GM12892 (cell line): ENCODE results near the gene MYOM1.

Experiments
- DNase-seq: peaks from one replicate; pipeline ENCODE4 v3.0.0; 2011; ENCODE audit not compliant: insufficient read length
- FAIRE-seq: peaks from 2 replicates; lab custom pipeline; 2011; peaks lifted over from hg19 to GRCh38; lab: Jason Lieb, UNC
- POLR2A ChIP-seq: IDR thresholded peaks from 2 replicates; pipeline ENCODE4 v1.6.1; 2011; ENCODE audit warnings: low read depth, low read length, control low read depth
- POLR2AphosphoS5 ChIP-seq: IDR thresholded peaks from 2 replicates; pipeline ENCODE4 v1.6.1; 2011; ENCODE audit warnings: low read depth, low read length, control low read depth
- TAF1 ChIP-seq: IDR thresholded peaks from 2 replicates; pipeline ENCODE4 v1.6.1; 2011; ENCODE audit warnings: low read depth, mild to moderate bottlenecking, control low read depth, low read length, borderline replicate concordance

Gene MYOM1

DNA sequence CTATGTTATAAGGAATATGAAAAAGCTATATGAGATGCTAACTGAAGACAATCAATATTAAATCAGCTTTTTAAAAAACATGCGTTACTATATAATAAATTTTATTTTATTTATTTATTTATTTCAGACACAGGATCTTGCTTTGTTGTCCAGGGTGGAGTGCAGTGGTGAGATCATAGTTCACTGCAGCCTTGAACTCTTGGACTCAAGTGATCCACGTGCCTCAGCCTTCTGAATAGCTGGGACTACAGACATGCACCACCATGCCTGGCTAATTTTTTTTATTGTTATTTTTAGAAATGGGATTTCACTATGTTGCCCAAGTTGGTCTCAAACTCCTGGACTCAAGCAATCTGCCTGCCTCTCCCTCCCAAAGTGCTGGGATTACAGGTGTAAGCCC is 89.4 kb downstream of the MYOM1 start:
- TF ChIP-seq POLR2A = no peak
- no peak for TF ChIP-seq POLR2AphosphoS5
- TF ChIP-seq TAF1 = no peak
- DNase-seq (no peak), FAIRE-seq (no peak)

DNA sequence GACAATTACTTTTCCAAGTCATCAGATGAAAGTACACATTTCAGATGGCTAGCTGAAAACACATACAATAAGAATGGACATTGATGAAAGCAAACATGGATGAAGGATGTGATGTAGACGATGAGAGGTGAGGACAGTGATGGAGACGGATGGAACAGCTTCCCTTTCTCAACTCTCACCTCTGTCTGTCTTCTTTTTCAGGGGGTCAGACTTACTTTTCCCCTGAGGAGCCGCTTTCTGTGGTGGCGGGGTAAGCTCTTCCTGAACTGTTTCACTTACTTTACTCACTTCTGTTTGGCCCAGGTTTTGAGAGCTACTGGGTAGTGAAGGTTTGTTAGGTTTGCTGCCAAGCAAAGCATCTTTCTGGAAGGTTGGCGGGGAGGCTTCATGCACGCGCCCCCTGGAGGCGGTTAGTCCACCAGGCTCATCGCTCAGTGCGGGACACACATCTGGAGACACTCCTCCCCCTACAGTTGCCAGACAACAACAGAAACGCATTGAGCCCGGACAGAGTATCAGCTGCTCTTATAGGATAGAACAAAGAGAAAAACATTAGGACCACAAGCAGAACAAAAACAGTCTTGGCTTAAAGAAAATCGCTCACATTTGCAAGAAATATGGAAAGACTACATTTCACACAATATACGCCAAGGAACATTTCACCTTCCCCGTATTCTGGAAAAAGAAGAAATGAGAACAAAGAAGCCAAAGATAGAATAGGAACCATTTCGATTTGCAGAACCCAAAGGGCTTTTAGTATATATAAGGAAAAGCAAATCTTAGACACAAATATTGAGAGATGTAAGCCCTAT is 90.5 kb downstream of the MYOM1 start:
- FAIRE-seq (peak; percentile 93), DNase-seq (peak; percentile 49)
- TF ChIP-seq POLR2A = no peak
- no peak for TF ChIP-seq POLR2AphosphoS5
- TF ChIP-seq TAF1 = no peak

DNA sequence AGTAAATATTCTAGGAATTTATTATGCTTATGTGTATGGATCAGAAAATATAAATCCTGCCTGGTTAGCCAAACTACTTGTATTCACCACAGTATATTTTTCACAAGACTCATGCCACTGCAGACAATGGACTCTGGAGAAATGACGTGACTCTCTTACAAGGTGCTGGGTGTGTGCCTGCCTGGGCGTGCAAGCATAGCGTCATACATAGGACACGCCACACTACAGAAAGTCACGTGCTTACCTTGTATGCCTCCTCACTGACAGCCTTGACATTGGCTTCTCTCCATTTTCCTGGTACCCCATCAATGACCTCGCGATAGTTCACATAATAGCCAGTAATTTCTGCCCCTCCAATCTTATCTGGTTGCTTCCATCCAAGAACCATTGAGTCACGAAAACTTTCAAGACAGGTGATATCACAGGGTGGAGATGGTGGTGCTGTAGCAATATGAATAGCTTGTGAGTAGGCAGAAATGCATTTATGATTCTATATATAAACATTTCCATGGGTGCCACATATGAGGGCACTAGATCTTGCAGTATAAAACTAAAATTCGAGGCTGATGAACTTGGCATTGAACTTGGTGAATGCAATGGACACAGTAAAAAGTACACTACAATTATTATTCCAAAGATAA is 93.2 kb downstream of the MYOM1 start:
- FAIRE-seq (no peak), DNase-seq (no peak)
- no peak for TF ChIP-seq POLR2AphosphoS5
- TF ChIP-seq TAF1 = no peak
- no peak for TF ChIP-seq POLR2A

DNA sequence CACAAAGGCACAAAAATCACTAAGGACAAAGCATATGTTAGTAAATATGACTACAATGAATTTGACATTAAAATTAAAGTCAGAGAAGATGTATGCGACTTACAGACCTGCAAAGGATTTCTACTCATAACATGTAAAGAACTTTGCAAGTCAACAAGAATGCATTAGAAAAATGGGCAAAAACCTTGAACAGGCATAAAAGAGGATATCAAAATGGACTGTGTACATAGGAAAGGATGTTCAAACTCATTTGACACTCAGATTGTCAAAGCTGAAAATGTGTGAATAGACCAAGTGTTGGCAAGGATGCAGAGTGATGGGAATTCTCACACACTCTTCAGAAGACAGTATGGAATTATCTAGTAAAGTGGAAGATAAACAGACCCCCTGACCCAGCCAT is 94.9 kb downstream of the MYOM1 start:
- DNase-seq (no peak), FAIRE-seq (no peak)
- TF ChIP-seq POLR2A (no peak), TAF1 (no peak), POLR2AphosphoS5 (no peak)

DNA sequence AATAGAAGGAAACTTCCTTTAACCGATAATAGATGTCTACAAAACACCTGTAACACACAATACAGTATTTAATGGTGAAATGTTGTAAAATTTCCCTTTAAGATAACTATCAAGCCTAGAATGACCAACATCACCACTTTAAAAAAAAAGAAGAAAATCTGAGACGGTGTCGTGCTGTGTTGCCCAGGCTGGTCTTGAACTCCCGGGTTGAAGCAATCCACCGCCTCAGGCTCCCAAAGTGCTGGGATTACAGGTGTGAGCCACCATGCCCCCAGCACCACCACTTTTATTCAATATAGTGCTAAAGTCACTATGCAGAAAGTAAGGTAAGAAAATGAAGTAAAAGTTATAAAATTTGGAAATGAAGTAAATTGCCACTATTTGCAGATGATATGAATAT is 96.9 kb downstream of the MYOM1 start:
- TF ChIP-seq POLR2AphosphoS5 (no peak), POLR2A (no peak), TAF1 (no peak)
- DNase-seq (no peak), FAIRE-seq (no peak)

DNA sequence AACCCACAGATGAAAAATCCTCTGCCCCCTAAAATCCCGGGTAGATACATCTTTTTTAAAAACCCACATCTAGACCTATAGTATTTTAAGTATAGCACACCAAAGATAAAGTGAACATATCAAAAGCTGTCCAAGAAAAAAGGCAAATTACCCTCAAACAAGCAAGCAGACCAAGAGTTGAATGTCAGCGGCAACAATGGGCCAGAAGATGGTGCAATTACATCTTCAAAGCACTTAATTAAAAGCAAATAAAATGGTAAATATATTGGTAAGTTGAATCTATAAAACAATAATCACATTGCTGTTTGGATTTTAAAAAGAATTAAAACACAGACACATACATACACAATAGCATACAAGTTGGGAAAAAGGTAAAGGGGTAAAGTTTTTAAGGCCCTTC is 98.5 kb downstream of the MYOM1 start:
- FAIRE-seq (no peak), DNase-seq (no peak)
- TF ChIP-seq POLR2AphosphoS5 (no peak), TAF1 (no peak), POLR2A (no peak)

DNA sequence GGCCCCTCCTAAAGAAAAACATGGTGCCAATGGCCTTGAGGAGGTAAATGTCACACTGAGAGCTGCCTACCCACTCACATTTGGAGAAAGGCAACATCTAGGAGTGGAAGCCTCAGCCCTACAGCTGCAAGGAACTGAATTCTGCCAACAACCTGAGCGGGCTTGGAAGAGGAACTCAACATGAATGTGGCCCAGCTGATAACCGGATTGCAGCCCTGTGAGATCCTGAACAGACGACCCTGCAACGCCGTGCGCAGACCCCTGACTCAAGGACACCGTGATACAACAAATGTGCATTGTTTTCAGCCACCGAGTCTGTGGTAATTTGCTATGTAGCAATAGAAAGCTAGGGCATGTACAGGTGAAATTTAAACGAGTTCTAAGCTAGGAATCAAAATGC is 99.4 kb downstream of the MYOM1 start:
- no peak for DNase-seq
- FAIRE-seq = no peak
- no peak for TF ChIP-seq POLR2A
- no peak for TF ChIP-seq TAF1
- TF ChIP-seq POLR2AphosphoS5 = no peak

DNA sequence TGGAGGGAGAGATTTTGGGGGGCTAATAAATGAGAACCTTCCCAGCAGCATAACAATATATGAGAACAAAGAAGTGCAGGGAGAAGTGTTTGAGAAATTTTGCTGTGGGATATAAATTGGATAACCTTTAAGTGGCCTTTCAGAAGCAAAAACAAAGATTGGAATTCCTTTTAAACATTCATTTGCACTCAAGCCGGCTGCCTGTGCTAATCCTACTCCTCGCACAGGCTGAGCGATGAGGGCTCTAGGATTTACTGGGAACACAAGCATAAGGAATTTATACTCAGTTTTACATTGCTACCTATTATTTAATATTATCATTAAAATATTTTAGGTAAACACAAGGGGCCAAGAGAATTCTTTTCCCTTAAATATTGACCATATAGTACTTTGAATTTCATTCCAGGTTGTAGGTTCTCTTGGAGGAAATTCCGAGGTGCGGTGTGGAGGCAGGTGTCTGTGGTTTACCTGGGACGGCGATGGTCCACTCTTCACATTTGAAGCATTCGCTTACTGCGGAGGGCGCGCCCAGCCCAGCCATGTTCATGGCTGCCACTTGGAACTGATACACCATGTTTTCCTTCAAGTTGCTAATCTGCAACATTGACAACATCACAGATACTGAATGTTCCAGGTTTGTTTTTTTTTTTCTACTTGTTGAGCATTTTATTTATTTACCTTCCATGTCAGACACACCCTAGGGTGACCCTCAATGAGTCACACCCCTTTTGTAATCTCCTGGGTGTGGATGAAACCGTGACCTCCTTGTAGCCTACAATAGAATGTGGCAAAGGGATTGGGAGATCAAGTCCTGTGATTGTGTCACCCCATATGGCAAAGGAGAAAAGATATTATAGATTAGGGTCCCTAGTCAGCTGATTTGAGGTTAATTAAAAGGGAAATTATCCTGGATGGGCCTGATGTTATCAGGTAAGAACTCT is 100.1 kb downstream of the MYOM1 start:
- DNase-seq (no peak), FAIRE-seq (no peak)
- TF ChIP-seq TAF1 (no peak), POLR2A (no peak), POLR2AphosphoS5 (no peak)

DNA sequence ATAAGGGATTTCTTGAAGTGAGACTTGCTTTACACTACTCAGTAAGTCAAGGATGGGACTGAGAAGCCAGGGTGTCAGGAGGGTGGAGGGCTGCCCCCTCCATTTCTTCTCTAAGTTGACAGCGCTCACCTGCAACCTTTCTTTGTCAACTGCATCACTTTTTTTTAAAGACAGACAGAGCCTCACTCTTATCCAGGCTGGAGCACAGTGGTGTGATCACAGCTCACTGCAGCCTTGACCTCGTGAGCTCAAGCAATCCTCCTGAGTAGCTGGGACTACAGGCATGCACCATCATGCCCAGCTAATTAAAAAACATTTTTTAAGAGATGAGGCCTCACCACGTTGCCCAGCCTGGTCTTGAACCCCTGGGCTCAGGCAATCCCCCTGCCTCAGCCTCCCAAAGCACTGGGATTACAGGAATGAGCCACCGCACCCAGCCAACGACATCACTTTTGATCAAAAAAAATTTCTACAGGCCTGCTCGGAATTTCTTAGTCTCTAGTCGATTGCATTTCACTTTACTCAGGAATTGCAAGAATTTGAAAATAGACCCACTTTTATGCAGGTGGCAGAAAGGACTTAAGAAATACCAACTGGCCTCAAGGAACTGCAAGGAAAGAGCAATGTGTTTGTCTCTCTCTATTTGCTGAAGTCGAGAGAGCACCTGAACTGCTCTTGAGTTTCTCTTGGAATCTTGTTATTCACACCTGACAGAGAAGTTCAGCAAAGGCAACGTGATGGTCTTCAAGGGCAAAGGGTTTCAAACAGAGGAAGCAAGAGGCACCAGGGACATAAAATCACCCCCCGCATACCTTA is 101.4 kb downstream of the MYOM1 start:
- FAIRE-seq = no peak
- no peak for TF ChIP-seq POLR2A
- no peak for TF ChIP-seq POLR2AphosphoS5
- no peak for TF ChIP-seq TAF1
- no peak for DNase-seq

DNA sequence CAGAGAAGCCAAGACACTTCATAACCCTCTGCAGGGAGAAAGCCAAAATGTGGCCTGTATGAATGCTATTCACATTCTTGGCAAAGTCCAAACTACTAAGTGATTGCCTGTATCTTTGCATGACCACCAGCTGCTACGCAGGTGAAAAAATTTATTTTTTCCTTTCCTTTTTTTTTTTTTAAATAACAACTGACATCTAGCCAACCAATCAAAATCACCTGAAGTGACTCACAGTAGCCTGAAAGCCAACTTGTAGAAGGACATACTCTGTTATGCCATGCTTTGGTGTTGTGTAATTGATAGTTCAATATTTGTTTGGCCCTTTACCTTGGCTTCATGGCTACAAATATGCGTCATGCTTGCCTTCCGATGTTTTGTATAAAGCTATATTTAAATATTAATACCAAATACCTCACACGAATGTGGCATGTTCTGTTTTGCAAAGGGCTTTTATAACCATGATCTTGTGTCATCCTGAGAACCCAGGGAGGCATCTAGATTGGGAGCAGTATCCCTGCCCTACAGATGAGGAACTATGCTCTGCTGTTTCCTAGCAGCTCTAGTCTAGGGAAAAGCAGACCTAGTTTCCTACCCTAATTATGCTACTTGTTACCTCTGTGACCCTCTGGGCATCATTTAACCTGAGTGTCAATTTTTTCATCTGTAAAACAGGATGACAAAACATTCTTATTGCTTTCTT is 102.1 kb downstream of the MYOM1 start:
- TF ChIP-seq POLR2AphosphoS5 = no peak
- no peak for TF ChIP-seq TAF1
- TF ChIP-seq POLR2A = no peak
- DNase-seq (no peak), FAIRE-seq (no peak)
